Left ventricle myocardium inferior (tissue), 1 donor: ENCODE results near the gene BSCL2. TPM values are rescaled to one million over a fixed set of nuclear protein-coding genes. Genes with fewer than 3 reads are reported as not detected.

Source experiments
- DNase-seq: peaks from one replicate; pipeline ENCODE4 v3.0.0-alpha.2; 2020
- H3K27ac ChIP-seq: fragments of 200-600 bp; replicated peaks from 2 replicates; pipeline ENCODE4 v1.8.0; 2021
- H3K27me3 ChIP-seq: fragments of 200-600 bp; 2 replicates; pipeline ENCODE4 v1.8.0; 2021; ENCODE audit warnings: low read depth
- H3K36me3 ChIP-seq: fragments of 200-600 bp; 2 replicates; pipeline ENCODE4 v1.8.0; 2021
- H3K4me1 ChIP-seq: fragments of 200-600 bp; 2 replicates; pipeline ENCODE4 v1.8.0; 2021
- H3K4me3 ChIP-seq: fragments of 200-600 bp; 2 replicates; pipeline ENCODE4 v1.8.0; 2021; ENCODE audit warnings: mild to moderate bottlenecking, moderate library complexity
- H3K9me3 ChIP-seq: fragments of 200-600 bp; replicated peaks from 2 replicates; pipeline ENCODE4 v1.8.0; 2021
- intact Hi-C: fragments of 100-400 bp; cut with micrococcal nuclease; formaldehyde crosslinking; loops from one replicate; pipeline ENCODE4 v1.11.0; 2022
- total RNA-seq: library from RNA; stranded (reverse); fragmentation: NEBNext Ultra II Directional; extraction: Animal tissue kit (Norgen Biotek cat#: 25700); gene quantifications from one replicate; pipeline ENCODE4 v1.2.1, GENCODE V29; 2021
- TF ChIP-seq, protein P1 (sequence below): fragments of 200-600 bp; IDR thresholded peaks from 2 replicates; pipeline ENCODE4 v1.8.0; 2021; ENCODE audit warnings: antibody characterized with exemption, mild to moderate bottlenecking, borderline replicate concordance
- donor health status: DM: no; HTN: yes; CAD: no; lungs with severe emphysema.

BSCL2 gene
- total RNA-seq, 1 donor from 2014 or later = 18.4 TPM

DNA sequence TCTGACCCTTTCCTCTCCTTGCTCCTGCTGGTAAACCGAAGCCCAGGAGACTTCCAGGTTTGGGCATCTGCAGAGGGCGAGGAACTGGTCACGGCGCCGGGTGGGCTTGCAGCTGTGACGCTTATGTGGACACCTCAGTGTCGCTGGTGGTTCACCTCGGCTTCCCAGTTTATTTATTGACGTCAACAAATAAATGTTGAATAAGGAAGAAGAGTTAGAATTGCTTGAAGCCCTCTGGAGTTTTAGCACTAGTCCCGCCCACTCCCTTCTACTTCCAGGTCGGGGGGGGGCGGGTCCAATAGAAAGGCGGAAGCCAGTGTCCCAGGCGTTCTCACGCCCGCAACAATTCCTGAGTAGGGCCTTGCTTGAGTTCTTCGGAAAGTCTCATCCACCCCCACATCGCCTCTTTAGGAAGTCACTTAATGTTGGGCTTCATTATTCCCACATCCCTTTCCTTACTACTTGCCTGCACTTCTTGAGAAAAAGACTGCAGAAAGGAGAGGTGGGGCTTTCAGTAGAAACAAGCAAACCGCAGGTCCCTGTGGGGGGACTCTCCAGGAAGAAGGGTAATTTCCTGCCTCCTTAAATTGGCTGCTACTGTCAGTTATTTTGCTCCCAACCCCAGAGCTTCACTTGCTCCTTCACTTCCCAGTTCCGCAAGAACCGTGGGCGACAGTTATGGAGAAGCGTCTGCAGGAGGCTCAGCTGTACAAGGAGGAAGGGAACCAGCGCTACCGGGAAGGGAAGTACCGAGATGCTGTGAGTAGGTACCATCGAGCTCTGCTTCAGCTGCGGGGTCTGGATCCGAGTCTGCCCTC is 21.2 kb upstream of the BSCL2 start, which contains the start of gene TTC9C:
Gene TTC9C (plus strand): TSS at position 316 of the 818 bp plus-strand sequence. CDS start 363 bp downstream, at position 679.
- Histone ChIP-seq H3K27me3 (no peaks in the 10 kb centered on the region), H3K4me1 (peaks cover 80% of the 10 kb centered on the region), H3K36me3 (peaks cover 25% of the 10 kb centered on the region), H3K9me3 (no peaks in the 10 kb centered on the region), H3K27ac (peak within 1 kb of the TSS; percentile 95), H3K4me3 (peak within 1 kb of the TSS; percentile 91)
- TF ChIP-seq, protein P1, sequence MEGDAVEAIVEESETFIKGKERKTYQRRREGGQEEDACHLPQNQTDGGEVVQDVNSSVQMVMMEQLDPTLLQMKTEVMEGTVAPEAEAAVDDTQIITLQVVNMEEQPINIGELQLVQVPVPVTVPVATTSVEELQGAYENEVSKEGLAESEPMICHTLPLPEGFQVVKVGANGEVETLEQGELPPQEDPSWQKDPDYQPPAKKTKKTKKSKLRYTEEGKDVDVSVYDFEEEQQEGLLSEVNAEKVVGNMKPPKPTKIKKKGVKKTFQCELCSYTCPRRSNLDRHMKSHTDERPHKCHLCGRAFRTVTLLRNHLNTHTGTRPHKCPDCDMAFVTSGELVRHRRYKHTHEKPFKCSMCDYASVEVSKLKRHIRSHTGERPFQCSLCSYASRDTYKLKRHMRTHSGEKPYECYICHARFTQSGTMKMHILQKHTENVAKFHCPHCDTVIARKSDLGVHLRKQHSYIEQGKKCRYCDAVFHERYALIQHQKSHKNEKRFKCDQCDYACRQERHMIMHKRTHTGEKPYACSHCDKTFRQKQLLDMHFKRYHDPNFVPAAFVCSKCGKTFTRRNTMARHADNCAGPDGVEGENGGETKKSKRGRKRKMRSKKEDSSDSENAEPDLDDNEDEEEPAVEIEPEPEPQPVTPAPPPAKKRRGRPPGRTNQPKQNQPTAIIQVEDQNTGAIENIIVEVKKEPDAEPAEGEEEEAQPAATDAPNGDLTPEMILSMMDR = no peak
- DNase-seq = peak; percentile 87
- intact Hi-C loops = loop anchor here (10.0 kb wide), 1 partner anchor 106 kb away; the partner anchor contains the start of genes STX5, TEX54 and WDR74

DNA sequence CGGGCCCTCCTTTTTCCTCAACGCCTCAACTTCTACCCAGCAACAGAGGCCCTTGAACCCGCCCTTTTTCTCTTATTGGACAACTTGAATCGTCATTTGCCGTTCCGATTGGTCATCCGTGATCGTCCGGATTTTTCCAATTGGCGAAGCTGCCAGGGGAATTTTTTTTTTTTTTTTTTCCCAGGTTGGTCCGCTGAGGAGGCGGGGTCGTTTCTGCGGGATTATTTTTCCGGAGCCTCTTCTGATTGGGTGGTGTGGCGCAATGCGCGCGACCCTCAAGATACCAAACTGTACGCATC is 20.6 kb upstream of the BSCL2 start:
- H3K27me3 ChIP-seq = no peaks in the 10 kb centered on the region
- intact Hi-C loops = loop anchor here (10.0 kb wide), 1 partner anchor 107 kb away; the partner anchor contains the start of genes STX5, TEX54 and WDR74
- TF ChIP-seq, protein P1 = no peak

DNA sequence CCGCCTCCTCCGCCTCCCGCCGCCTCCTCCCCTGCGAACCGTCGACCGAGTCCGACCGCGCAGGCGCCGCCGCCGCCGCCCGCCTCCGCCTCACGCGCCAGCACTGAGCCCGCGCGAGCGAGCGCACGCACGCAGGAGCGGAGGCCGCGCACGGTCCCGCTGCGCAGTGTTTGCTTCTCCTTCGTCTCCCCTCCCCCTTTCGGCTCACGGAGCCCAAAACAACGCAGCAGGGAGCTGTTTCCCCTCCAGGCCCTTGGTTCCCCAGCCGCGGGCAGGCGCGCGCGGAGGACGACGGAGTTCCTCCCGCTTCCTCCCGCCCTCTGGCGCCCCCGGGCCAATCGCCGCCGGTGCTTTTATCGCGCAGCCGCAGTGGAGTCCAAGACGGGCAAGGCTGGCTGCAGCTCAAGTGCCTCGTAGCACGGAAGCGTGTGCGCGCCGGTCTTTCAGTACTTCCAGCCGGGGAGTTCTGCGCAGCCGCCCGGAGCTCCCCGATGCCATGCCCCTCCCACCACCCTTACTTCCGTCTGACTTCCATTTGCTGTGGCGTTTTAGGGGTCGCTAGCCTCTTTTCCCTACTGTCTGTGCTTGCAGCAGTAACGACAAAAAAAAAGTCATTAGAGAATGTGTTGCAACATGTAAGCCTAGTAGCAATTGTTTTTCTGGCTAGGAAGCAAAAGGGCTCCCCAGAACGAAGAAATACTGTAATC is 20.1 kb upstream of the BSCL2 start, which contains the start of gene HNRNPUL2:
Gene HNRNPUL2 (minus strand): TSS at position 293 of the 707 bp plus-strand sequence. CDS start 301 bp downstream, outside the sequence.
- intact Hi-C loops = loop anchor here (10.0 kb wide), 1 partner anchor 107 kb away; the partner anchor contains the start of genes STX5, TEX54 and WDR74
- TF ChIP-seq, protein P1 = no peak
- H3K9me3 ChIP-seq = no peaks in the 10 kb centered on the region
- DNase-seq = peak; percentile 99
- peaks cover 86% of the 10 kb centered on the region for H3K4me1 ChIP-seq
- peak within 1 kb of the TSS; percentile 91 for H3K4me3 ChIP-seq
- peaks cover 30% of the 10 kb centered on the region for H3K36me3 ChIP-seq
- no peaks in the 10 kb centered on the region for H3K27me3 ChIP-seq
- peak within 1 kb of the TSS; percentile 95 for H3K27ac ChIP-seq

More for the DNA sequence above, 20.6 kb upstream of the BSCL2 start:
- peaks cover 25% of the 10 kb centered on the region for H3K36me3 ChIP-seq
- H3K27ac ChIP-seq = peak overlapping the region; percentile 95
- peak; percentile 82 for DNase-seq
- H3K4me3 ChIP-seq = peak overlapping the region; percentile 91
- H3K9me3 ChIP-seq = no peaks in the 10 kb centered on the region
- H3K4me1 ChIP-seq = peaks cover 81% of the 10 kb centered on the region

DNA sequence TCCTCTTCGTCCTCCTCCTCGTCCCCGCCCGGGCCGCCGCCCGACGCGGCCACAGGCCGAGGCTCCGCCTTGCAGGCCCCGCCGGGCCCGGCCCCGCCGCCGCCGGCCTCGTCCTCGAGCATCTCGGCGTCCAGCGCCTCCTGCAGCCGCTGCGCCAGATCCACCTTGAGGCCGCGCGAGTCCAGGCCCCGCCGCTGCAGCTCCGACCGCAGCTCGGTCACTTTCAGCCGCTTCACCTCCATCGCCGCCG is 19.6 kb upstream of the BSCL2 start:
- no peaks in the 10 kb centered on the region for H3K9me3 ChIP-seq
- peaks cover 34% of the 10 kb centered on the region for H3K36me3 ChIP-seq
- H3K27me3 ChIP-seq = no peaks in the 10 kb centered on the region
- peaks cover 91% of the 10 kb centered on the region for H3K4me1 ChIP-seq
- no peak for DNase-seq
- H3K27ac ChIP-seq = peak overlapping the region; percentile 95
- H3K4me3 ChIP-seq = peak overlapping the region; percentile 91
- TF ChIP-seq, protein P1 = no peak
- intact Hi-C loops = loop anchor here (10.0 kb wide), 1 partner anchor 108 kb away; the partner anchor contains the start of genes STX5, TEX54 and WDR74

DNA sequence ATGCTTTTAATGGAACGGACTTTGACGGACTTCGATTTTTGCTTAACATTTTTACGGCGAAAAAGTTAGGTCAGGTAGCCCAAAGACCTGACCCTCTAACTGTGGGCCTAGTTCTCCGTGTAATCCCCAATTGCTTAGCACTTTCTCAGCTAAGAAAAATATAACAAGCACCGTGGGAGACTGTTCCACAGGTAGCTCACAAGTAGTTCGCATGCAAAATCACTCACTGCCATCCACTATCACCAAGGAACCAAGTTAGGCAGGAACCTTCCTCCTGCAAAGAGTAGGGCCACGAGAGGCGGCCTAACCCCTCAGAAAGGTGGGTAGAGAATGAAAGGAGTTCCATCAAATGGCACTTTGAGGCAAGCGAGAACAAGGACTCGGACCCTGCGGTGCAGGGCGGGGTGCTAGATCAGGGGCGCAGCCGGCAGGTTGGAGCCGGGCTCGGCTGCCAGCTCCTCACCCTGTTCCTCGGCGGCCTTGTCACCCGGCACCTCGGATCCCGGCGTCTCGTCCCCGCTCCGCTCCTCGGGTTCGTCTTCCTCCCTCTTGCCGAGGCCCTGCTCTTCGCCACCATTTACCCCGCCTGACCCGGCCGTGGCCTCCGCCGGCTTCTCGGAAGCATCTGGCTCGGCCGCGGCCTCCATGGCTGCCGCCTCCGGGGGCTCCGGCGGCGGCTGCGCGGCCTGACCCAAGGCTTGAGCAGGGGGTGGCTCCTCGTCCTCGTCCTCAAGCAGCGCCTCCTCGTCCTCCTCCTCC is 19.1 kb upstream of the BSCL2 start:
- H3K36me3 ChIP-seq = peaks cover 36% of the 10 kb centered on the region
- intact Hi-C loops = loop anchor here (10.0 kb wide), 1 partner anchor 108 kb away; the partner anchor contains the start of genes STX5, TEX54 and WDR74

More for the DNA sequence above, 19.1 kb upstream of the BSCL2 start:
- Histone ChIP-seq H3K4me1 (peaks cover 90% of the 10 kb centered on the region), H3K27ac (peak overlapping the region; percentile 95), H3K9me3 (no peaks in the 10 kb centered on the region), H3K27me3 (no peaks in the 10 kb centered on the region), H3K4me3 (peak overlapping the region; percentile 91)
- no peak for DNase-seq
- TF ChIP-seq, protein P1 = no peak
